GM12878 (cell line): ENCODE results near the gene CPSF3. TPM values are rescaled to one million over a fixed set of nuclear protein-coding genes. Genes with fewer than 3 reads are reported as not detected.

Source experiments
- ATAC-seq: fragments of 200-7000 bp; cut with Tn5 transposase; 3 replicates; pipeline ENCODE4 v1.9.1; 2020; ENCODE audit warnings: mild to moderate bottlenecking, moderate library complexity
- BruUV-seq: library from RNA; stranded (reverse); fragments of 400-500 nt; replicated peaks from 2 replicates; lab custom pipeline; 2021; lab: Mats Ljungman, UMichigan
- CTCF ChIA-PET: fragments of 300-600 bp; sonication (Branson Sonifier 250); formaldehyde crosslinking; extraction: SDS; loops from one replicate; lab custom pipeline; 2021; ENCODE audit warnings: inconsistent platforms; lab: Yijun Ruan, JAX
- POLR2A ChIA-PET: fragments of 350-600 bp; formaldehyde crosslinking; extraction: SDS; loops from one replicate; lab custom pipeline; 2021; ENCODE audit warnings: inconsistent platforms; lab: Charles Lee
- RAD21 ChIA-PET: fragments of 300-600 bp; sonication (Branson Sonifier 250); formaldehyde crosslinking; loops from one replicate; lab custom pipeline; 2023; ENCODE audit warnings: antibody characterized with exemption; ENCODE audit not compliant: unreplicated experiment; lab: Charles Lee
- SMC1A ChIA-PET: fragments of 300-600 bp; sonication (Branson Sonifier 250); formaldehyde crosslinking; loops from one replicate; lab custom pipeline; 2023; ENCODE audit not compliant: unreplicated experiment, uncharacterized antibody; lab: Charles Lee
- DNase-seq: peaks from one replicate; pipeline ENCODE4 v3.0.0-alpha.2; 2011; ENCODE audit warnings: low read depth, low spot score
- FAIRE-seq: peaks from 3 replicates; lab custom pipeline; 2011; peaks lifted over from hg19 to GRCh38; lab: Jason Lieb, UNC
- H2AFZ ChIP-seq: 2 replicates; pipeline ENCODE4 v1.6.0; 2011; ENCODE audit warnings: low read depth, low read length, control low read depth; ENCODE audit not compliant: control insufficient read depth
- H3K27ac ChIP-seq: 2 replicates; pipeline ENCODE4 v1.5.1; 2011; ENCODE audit warnings: control low read depth; ENCODE audit not compliant: control insufficient read depth, insufficient read depth
- H3K27me3 ChIP-seq, 2 experiments: replicated peaks in 1 of 2; 2 replicates each; pipeline versions ENCODE4 v1.6.0 to v1.6.1; 2011; ENCODE audit warnings: low read length in 1 of 2; ENCODE audit not compliant: control insufficient read depth in 2 of 2, insufficient read depth in 2 of 2
- H3K36me3 ChIP-seq, 2 experiments: 2 replicates each; pipeline ENCODE4 v1.5.1; 2011; ENCODE audit warnings: low read length in 1 of 2; ENCODE audit not compliant: control insufficient read depth in 2 of 2, insufficient read depth in 2 of 2
- H3K4me1 ChIP-seq: 2 replicates; pipeline ENCODE4 v1.6.1; 2011; ENCODE audit warnings: mild to moderate bottlenecking, low read length, moderate library complexity, mixed read lengths; ENCODE audit not compliant: control insufficient read depth, insufficient read depth
- H3K4me2 ChIP-seq: 2 replicates; pipeline ENCODE4 v1.6.0; 2011; ENCODE audit warnings: control low read depth; ENCODE audit not compliant: control insufficient read depth, insufficient read depth
- H3K4me3 ChIP-seq: fragments of 200-600 bp; sonication (generic); 2 replicates; pipeline ENCODE4 v1.5.1; 2016
- H3K79me2 ChIP-seq: 2 replicates; pipeline ENCODE4 v1.6.0; 2011; ENCODE audit warnings: low read length; ENCODE audit not compliant: control insufficient read depth, insufficient read depth
- H3K9ac ChIP-seq: 2 replicates; pipeline ENCODE4 v1.8.0; 2011; ENCODE audit warnings: low read length, control low read depth, mixed read lengths; ENCODE audit not compliant: control insufficient read depth, insufficient read depth
- H3K9me3 ChIP-seq: replicated peaks from 3 replicates; pipeline ENCODE4 v1.5.1; 2011; ENCODE audit warnings: mild to moderate bottlenecking, low read length; ENCODE audit not compliant: control insufficient read depth, insufficient read depth
- H4K20me1 ChIP-seq: 2 replicates; pipeline ENCODE4 v1.6.0; 2011; ENCODE audit not compliant: control insufficient read depth, insufficient read depth
- BACH1 ChIP-seq: fragments of 450-650 bp; IDR thresholded peaks from 2 replicates; pipeline ENCODE4 v1.6.1; 2017; ENCODE audit warnings: mild to moderate bottlenecking, borderline replicate concordance
- BCL3 ChIP-seq: IDR thresholded peaks from 2 replicates; pipeline ENCODE4 v1.6.1; 2011; ENCODE audit warnings: borderline replicate concordance, low read depth, mild to moderate bottlenecking, moderate library complexity, low read length; ENCODE audit not compliant: insufficient read depth, poor library complexity, severe bottlenecking
- CTCF ChIP-seq, 3 experiments: IDR thresholded peaks in 2 of 3; conservative IDR thresholded peaks in 1 of 3; 2 replicates each; pipeline ENCODE4 v1.5.1; 2011; ENCODE audit warnings: low read depth in 3 of 3, low read length in 3 of 3, mild to moderate bottlenecking in 3 of 3, control low read depth in 2 of 3, moderate library complexity in 2 of 3, inconsistent platforms in 1 of 3, mixed read lengths in 1 of 3; ENCODE audit not compliant: control insufficient read depth in 2 of 3, insufficient read depth in 1 of 3; ENCODE audit errors: extremely low read depth in 1 of 3
- EP300 ChIP-seq, 2 experiments: fragments of 150-350 bp in 1 of 2; IDR thresholded peaks; 2 replicates each; pipeline ENCODE4 v1.6.1; 2011 to 2012; ENCODE audit warnings: low read depth in 2 of 2, low read length in 2 of 2, borderline replicate concordance in 1 of 2, improper control_type of control experiment in 1 of 2, inconsistent platforms in 1 of 2; ENCODE audit not compliant: control insufficient read depth in 1 of 2
- FOXK2 ChIP-seq: fragments of 450-650 bp; IDR thresholded peaks from 2 replicates; pipeline ENCODE4 v1.6.1; 2017; ENCODE audit warnings: mild to moderate bottlenecking, moderate library complexity
- SIX5 ChIP-seq: IDR thresholded peaks from 2 replicates; pipeline ENCODE4 v1.6.1; 2011; ENCODE audit warnings: mild to moderate bottlenecking, low read depth, low read length, moderate library complexity; ENCODE audit not compliant: severe bottlenecking
- SMARCA5 ChIP-seq: fragments of 450-650 bp; IDR thresholded peaks from 2 replicates; pipeline ENCODE4 v1.6.1; 2017; ENCODE audit warnings: mild to moderate bottlenecking
- TCF12 ChIP-seq: IDR thresholded peaks from 2 replicates; pipeline ENCODE4 v1.6.1; 2011; ENCODE audit warnings: low read depth, mild to moderate bottlenecking, low read length
- YY1 ChIP-seq: IDR thresholded peaks from 2 replicates; pipeline ENCODE4 v1.6.1; 2011; ENCODE audit warnings: low read depth, mild to moderate bottlenecking, low read length
- WGBS: methylation state at CpG from one replicate; pipeline ENCODE4 v1.1.6; 2016; ENCODE audit warnings: low lambda C conversion rate; ENCODE audit not compliant: insufficient replicate concordance, insufficient coverage; ENCODE audit errors: missing lambda C conversion rate; 5-methylcytosine and 5-hydroxymethylcytosine counted together
- in situ Hi-C: fragments of 300-500 bp; cut with MboI; formaldehyde crosslinking; loops from 9 replicates; pipeline ENCODE4 v1.14.3; 2018; ENCODE audit warnings: mixed read lengths
- intact Hi-C: fragments of 100-400 bp; cut with micrococcal nuclease; formaldehyde crosslinking; loops from one replicate; pipeline ENCODE4 v1.14.2; 2022; ENCODE audit not compliant: unreplicated experiment
- polyA plus RNA-seq, 11 experiments: library from polyadenylated mRNA; depleted of rRNA in 4 of 11; unstranded in 6 of 11; stranded (reverse) in 5 of 11; fragments of >200 nt; fragmentation: Nextera tagmentation in 4 of 11; fragmentation: Illumina TruSeq in 1 of 11; extraction: Ambion mirVana in 4 of 11; extraction: Trizol in 1 of 11; gene quantifications; 1 replicate in 1 of 11; 2 replicates in 10 of 11; pipeline versions ENCODE4 v1.2.1 to v1.2.3, GENCODE V29; 2011 to 2016; ENCODE audit warnings: inconsistent platforms in 2 of 11, missing spikeins in 2 of 11, low read depth in 1 of 11
- total RNA-seq, 4 experiments: library from RNA; depleted of rRNA in 3 of 4; stranded (reverse); fragments of >200 nt in 3 of 4; fragmentation: Illumina TruSeq in 1 of 4; extraction: Trizol in 1 of 4; gene quantifications; 2 replicates each; pipeline versions ENCODE4 v1.2.1 to v1.2.3, GENCODE V29; 2013 to 2021

CPSF3 gene
- total and polyA plus RNA-seq, 10 of the 15 experiments (the other 5 are each of a cell fraction or from before 2014, with no cell fraction given): 34.5 to 108 (median 76.1) TPM

- Histone ChIP-seq H3K4me1 (peaks cover 20% of the 10 kb centered on the region), H3K4me3 (peak overlapping the region; percentile 89), H4K20me1 (no peaks in the 10 kb centered on the region), H3K4me2 (peak overlapping the region; percentile 100), H3K79me2 (peaks cover 55% of the 10 kb centered on the region), H3K9ac (peak overlapping the region; percentile 87), H3K36me3 (peaks cover 1 to 2% of the 10 kb centered on the region in 2 experiments; a peak in 2 of 4 replicates), H3K27me3 (no peaks in the 10 kb centered on the region), H2AFZ (peak overlapping the region; percentile 92), H3K9me3 (no peaks in the 10 kb centered on the region), H3K27ac (peak overlapping the region; percentile 86)
- ATAC-seq: no peak
- BruUV-seq: no TSS peak
- in situ Hi-C loops: no loop called here
- ChIA-PET CTCF (interaction anchor here (1.0 kb wide), 1 partner anchor 40 kb away, joined by 3 read pairs; no protein-coding TSS in a partner anchor), POLR2A (interaction anchor here (1.2 to 2.7 kb wide), 2 partner anchors 49 to 131 kb away, joined by 3 to 16 read pairs; partner anchors contain the start of gene ADAM17), SMC1A (interaction anchor here (0.8 to 1.2 kb wide), 2 partner anchors 50 to 131 kb away, joined by 3 to 5 read pairs; partner anchors contain the start of genes ADAM17 and IAH1), RAD21 (no interaction called here)
- 57% methylated on average over 11 of the region's 11 CpGs for WGBS
- intact Hi-C loops: loop anchor here (5.0 kb wide), 1 partner anchor 133 kb away; the partner anchor contains the start of gene ADAM17
- FAIRE-seq: no peak
- TF ChIP-seq FOXK2: no peak
- TF ChIP-seq BCL3: peak; percentile 27
- DNase-seq: no peak
Observed at GRCh38 chr2:9424447-9425164, 1.2 kb downstream of the CPSF3 start.

DNA sequence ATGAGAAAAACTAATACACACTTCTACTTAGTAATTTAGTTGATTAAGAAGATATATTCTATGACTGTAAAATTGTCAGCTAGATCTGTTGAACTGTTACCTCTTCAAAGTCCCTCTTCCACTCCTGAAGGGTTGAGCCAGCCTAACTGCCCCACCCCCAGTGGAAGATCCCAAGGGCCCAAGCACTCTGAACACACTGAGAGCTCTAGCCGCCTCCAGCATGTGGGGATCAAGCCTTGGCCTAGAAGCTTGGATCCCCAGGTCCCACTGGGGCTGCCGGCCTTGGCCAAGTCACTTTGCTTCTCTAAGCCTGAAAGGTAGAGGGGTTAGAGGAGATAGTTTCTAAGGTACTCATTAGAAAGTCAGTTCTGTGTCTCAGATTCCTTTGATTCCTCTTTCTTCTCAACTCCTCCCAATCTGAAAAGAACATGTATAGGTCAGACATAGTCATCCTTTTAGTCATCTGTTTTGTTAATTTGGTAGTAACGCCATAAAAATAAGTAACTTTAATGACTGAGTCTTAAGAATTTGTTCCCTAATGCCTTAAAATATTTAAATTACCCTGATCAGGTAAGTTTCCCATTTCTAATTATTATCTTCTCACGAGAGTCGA lies 5.6 kb downstream of the CPSF3 start:
- no peaks in the 10 kb centered on the region for H4K20me1 ChIP-seq
- H3K27me3 ChIP-seq: no peaks in the 10 kb centered on the region
- in situ Hi-C loops: no loop called here
- no peak overlapping the region for H3K9ac ChIP-seq
- RAD21 ChIA-PET: no interaction called here
- POLR2A ChIA-PET: no interaction called here
- intact Hi-C loops: no loop called here
- DNase-seq (no peak), FAIRE-seq (no peak), ATAC-seq (no peak)
- H2AFZ ChIP-seq: no peak overlapping the region
- no peak overlapping the region for H3K27ac ChIP-seq
- H3K4me3 ChIP-seq: no peak overlapping the region
- H3K4me2 ChIP-seq: no peak overlapping the region
- peaks cover 13% of the 10 kb centered on the region for H3K4me1 ChIP-seq
- peaks cover 2 to 28% of the 10 kb centered on the region in 2 experiments; a peak in 3 of 4 replicates for H3K36me3 ChIP-seq
- no peaks in the 10 kb centered on the region for H3K9me3 ChIP-seq
- CTCF ChIA-PET: no interaction called here
- H3K79me2 ChIP-seq: peaks cover 18% of the 10 kb centered on the region
- BruUV-seq: no TSS peak
- 86% methylated on average over 5 of the region's 5 CpGs for WGBS
- SMC1A ChIA-PET: no interaction called here
- TF ChIP-seq TCF12: no peak
- TF ChIP-seq BACH1: no peak
- TF ChIP-seq CTCF (IDR thresholded peaks at IDR 0.05 in 2 of 3, conservative IDR thresholded peaks at IDR 0.05 in 1 of 3; ENCODE audit: control insufficient read depth in 2 of 3, extremely low read depth in 1 of 3, insufficient read depth in 1 of 3, low read depth in 3 of 3, low read length in 3 of 3): no peak
- no peak for TF ChIP-seq YY1
- no peak for TF ChIP-seq BCL3
- no peak for TF ChIP-seq SMARCA5
- TF ChIP-seq EP300 (IDR thresholded peaks at IDR 0.05; ENCODE audit: borderline replicate concordance in 1 of 2, control insufficient read depth in 1 of 2, low read depth in 2 of 2, low read length in 2 of 2): no peak
- TF ChIP-seq SIX5: no peak
